ENCODE data around the gene OR52L1. TPM values are rescaled to one million over a fixed set of nuclear protein-coding genes. Genes with fewer than 3 reads are reported as not detected.

Gene OR52L1
- total and polyA plus RNA-seq, 2 of the 4 experiments (the other 2 are of a cell fraction) = not detected

DNA sequence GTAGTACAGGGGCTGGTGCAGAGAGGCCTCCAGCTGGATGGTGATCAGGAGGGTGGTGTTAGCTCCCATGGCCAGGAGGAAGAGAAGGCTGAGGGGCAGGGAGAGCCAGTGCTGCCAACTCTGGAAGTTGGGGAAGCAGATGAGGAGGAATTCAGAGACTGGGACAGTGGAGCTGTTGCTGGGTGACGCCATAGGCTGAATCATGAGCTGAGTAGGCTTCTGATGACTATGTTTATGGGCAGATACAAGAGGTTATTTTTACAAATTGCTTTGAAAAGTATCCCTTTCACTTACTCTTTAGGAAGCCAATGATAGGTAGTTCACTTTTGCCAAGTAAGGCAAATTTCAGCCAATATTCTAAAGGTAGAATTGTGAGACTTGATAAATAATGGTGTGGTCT, 40.7 kb upstream of the OR52L1 start:
- H3K27me3 ChIP-seq (ENCODE audit: control insufficient read depth, insufficient read depth, low read length) = no peaks in the 10 kb centered on the region
- H3K9me1 ChIP-seq (ENCODE audit: insufficient read depth, low read length) = no peaks in the 10 kb centered on the region
- no peak overlapping the region for H2BK5ac ChIP-seq (ENCODE audit: low read depth, low read length, poor library complexity, severe bottlenecking)
- TF ChIP-seq, protein P1, sequence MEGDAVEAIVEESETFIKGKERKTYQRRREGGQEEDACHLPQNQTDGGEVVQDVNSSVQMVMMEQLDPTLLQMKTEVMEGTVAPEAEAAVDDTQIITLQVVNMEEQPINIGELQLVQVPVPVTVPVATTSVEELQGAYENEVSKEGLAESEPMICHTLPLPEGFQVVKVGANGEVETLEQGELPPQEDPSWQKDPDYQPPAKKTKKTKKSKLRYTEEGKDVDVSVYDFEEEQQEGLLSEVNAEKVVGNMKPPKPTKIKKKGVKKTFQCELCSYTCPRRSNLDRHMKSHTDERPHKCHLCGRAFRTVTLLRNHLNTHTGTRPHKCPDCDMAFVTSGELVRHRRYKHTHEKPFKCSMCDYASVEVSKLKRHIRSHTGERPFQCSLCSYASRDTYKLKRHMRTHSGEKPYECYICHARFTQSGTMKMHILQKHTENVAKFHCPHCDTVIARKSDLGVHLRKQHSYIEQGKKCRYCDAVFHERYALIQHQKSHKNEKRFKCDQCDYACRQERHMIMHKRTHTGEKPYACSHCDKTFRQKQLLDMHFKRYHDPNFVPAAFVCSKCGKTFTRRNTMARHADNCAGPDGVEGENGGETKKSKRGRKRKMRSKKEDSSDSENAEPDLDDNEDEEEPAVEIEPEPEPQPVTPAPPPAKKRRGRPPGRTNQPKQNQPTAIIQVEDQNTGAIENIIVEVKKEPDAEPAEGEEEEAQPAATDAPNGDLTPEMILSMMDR (conservative IDR thresholded peaks at IDR 0.05; ENCODE audit: low read depth, low read length) = no peak
- TF ChIP-seq MAFK (IDR thresholded peaks at IDR 0.05; ENCODE audit: low read depth, low read length) (no peak), MAZ (IDR thresholded peaks at IDR 0.05; ENCODE audit: borderline replicate concordance, low read depth, low read length) (no peak), CHD1 (IDR thresholded peaks at IDR 0.05; ENCODE audit: low read depth, low read length) (no peak), NFE2L2 (IDR thresholded peaks at IDR 0.05; ENCODE audit: low read depth, low read length) (no peak), BHLHE40 (IDR thresholded peaks at IDR 0.05; ENCODE audit: low read depth, low read length) (no peak), MXI1 (IDR thresholded peaks at IDR 0.05; ENCODE audit: borderline replicate concordance, low read depth, low read length) (no peak), RAD21 (IDR thresholded peaks at IDR 0.05; ENCODE audit: low read length) (no peak), FOS (IDR thresholded peaks at IDR 0.05; ENCODE audit: low read depth, low read length) (no peak), POLR2A (IDR thresholded peaks at IDR 0.05; ENCODE audit: low read depth, low read length) (no peak), SMC3 (IDR thresholded peaks at IDR 0.05; ENCODE audit: low read depth, low read length) (no peak), CEBPB (IDR thresholded peaks at IDR 0.05; ENCODE audit: low read depth, low read length) (no peak), RCOR1 (IDR thresholded peaks at IDR 0.05; ENCODE audit: insufficient replicate concordance, low read length) (no peak), RFX5 (IDR thresholded peaks at IDR 0.05; ENCODE audit: low read depth, low read length) (no peak)
- TF ChIP-seq, protein P2, sequence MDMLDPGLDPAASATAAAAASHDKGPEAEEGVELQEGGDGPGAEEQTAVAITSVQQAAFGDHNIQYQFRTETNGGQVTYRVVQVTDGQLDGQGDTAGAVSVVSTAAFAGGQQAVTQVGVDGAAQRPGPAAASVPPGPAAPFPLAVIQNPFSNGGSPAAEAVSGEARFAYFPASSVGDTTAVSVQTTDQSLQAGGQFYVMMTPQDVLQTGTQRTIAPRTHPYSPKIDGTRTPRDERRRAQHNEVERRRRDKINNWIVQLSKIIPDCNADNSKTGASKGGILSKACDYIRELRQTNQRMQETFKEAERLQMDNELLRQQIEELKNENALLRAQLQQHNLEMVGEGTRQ (IDR thresholded peaks at IDR 0.05; ENCODE audit: low read depth, low read length) = no peak
- TF ChIP-seq, protein P3, sequence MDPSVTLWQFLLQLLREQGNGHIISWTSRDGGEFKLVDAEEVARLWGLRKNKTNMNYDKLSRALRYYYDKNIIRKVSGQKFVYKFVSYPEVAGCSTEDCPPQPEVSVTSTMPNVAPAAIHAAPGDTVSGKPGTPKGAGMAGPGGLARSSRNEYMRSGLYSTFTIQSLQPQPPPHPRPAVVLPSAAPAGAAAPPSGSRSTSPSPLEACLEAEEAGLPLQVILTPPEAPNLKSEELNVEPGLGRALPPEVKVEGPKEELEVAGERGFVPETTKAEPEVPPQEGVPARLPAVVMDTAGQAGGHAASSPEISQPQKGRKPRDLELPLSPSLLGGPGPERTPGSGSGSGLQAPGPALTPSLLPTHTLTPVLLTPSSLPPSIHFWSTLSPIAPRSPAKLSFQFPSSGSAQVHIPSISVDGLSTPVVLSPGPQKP (IDR thresholded peaks at IDR 0.05; ENCODE audit: borderline replicate concordance, low read depth, low read length) = no peak
- no peak overlapping the region for H3K4me3 ChIP-seq (ENCODE audit: insufficient read depth, low read depth, low read length)
- no peak overlapping the region for H2BK20ac ChIP-seq (ENCODE audit: low read depth, low read length)
- H3K56ac ChIP-seq (ENCODE audit: extremely low read depth, insufficient read depth, low read length) = no peak overlapping the region
- H3K14ac ChIP-seq (replicated peaks; ENCODE audit: low read depth, low read length) = no peak overlapping the region
- DNase-seq (no peak), ATAC-seq (ENCODE audit: low read depth) (no peak)
- H4K5ac ChIP-seq (ENCODE audit: low read depth, low read length) = no peak overlapping the region
- H3K23ac ChIP-seq (ENCODE audit: low read depth, low read length) = no peak overlapping the region
- H2AK9ac ChIP-seq (replicated peaks; ENCODE audit: low read depth, low read length, poor library complexity) = no peak overlapping the region
- H4K20me1 ChIP-seq (ENCODE audit: insufficient read depth, low read length) = no peaks in the 10 kb centered on the region
- H3K9ac ChIP-seq (ENCODE audit: low read depth, low read length) = no peak overlapping the region
- in situ Hi-C loops (cut with MboI; ENCODE audit: low sequenced_read_pairs) = loop anchor here (10.0 kb wide), 1 partner anchor 327 kb away; no protein-coding TSS in a partner anchor
- no peak overlapping the region for H4K91ac ChIP-seq (ENCODE audit: insufficient read depth, low read depth, low read length)
- dilution Hi-C loops (cut with HindIII; ENCODE audit: low sequenced_read_pairs, unreplicated experiment) = no loop called here
- H3K79me1 ChIP-seq (ENCODE audit: low read depth in 1 of 2, low read length in 2 of 2) = no peaks in the 10 kb centered on the region
- H3K36me3 ChIP-seq (ENCODE audit: control insufficient read depth, insufficient read depth, low read length) = no peaks in the 10 kb centered on the region
- H2AK5ac ChIP-seq (ENCODE audit: low read depth, low read length) = no peak overlapping the region
- ChIA-PET POLR2A (ENCODE audit: unreplicated experiment) (interaction anchor here (0.6 kb wide), 1 partner anchor 135 kb away, joined by 3 read pairs; no protein-coding TSS in a partner anchor), CTCF (interaction anchor here (1.1 kb wide), 1 partner anchor 325 kb away, joined by 4 read pairs; no protein-coding TSS in a partner anchor)
- H3K9me3 ChIP-seq (ENCODE audit: control insufficient read depth, insufficient read depth, low read length) = no peaks in the 10 kb centered on the region
- no peak overlapping the region for H3K27ac ChIP-seq (ENCODE audit: insufficient read depth, low read length)
- no peaks in the 10 kb centered on the region for H3K4me1 ChIP-seq (ENCODE audit: control insufficient read depth, insufficient read depth, low read length)
- no peak overlapping the region for H2BK120ac ChIP-seq (ENCODE audit: low read depth, low read length)
- H2BK15ac ChIP-seq (ENCODE audit: low read depth, low read length) = no peak overlapping the region
- no peak overlapping the region for H4K8ac ChIP-seq (ENCODE audit: low read depth in 2 of 2, low read length in 2 of 2)
- H2AFZ ChIP-seq (replicated peaks; ENCODE audit: low read length, poor library complexity) = no peak overlapping the region
- BruUV-seq (replicated peaks) = no TSS peak
- intact Hi-C loops (cut with micrococcal nuclease) = no loop called here
- no CpG with 5 or more reads among the region's 1 CpG for WGBS, 2 experiments (ENCODE audit: extremely low coverage in 2 of 2, insufficient read length in 1 of 2)
- no peak overlapping the region for H3K18ac ChIP-seq (ENCODE audit: low read depth, low read length)
- no peak overlapping the region for H3K4me2 ChIP-seq (ENCODE audit: low read depth, low read length)
- H3K4ac ChIP-seq (ENCODE audit: low read depth, low read length) = no peak overlapping the region

Data from IMR-90 (cell line).